Sigmoid colon (tissue), 7 donors: ENCODE measurements around the gene ZMIZ1. TPM values are rescaled to one million over a fixed set of nuclear protein-coding genes. Genes with fewer than 3 reads are reported as not detected.
A peak's percentile ranks its signal among the peaks of the same experiment; 100 is the strongest.

ENCODE experiments used
- DNase-seq: peaks from one replicate; pipeline ENCODE4 v3.0.0-alpha.2; 2019
- H3K27ac ChIP-seq, 4 donors: fragments of 200-600 bp; sonication (generic); one replicate each; pipeline ENCODE4 v1.5.1; 2016 to 2019; ENCODE audit warnings: mild to moderate bottlenecking in 1 of 4
- H3K27me3 ChIP-seq, 3 donors: fragments of 200-600 bp; sonication (generic); one replicate each; pipeline ENCODE4 v1.5.1; 2019; ENCODE audit warnings: mild to moderate bottlenecking in 1 of 3
- H3K36me3 ChIP-seq, 4 donors: fragments of 200-600 bp; sonication (generic); one replicate each; pipeline ENCODE4 v1.5.1; 2016 to 2019
- H3K4me1 ChIP-seq, 4 donors: fragments of 200-600 bp; sonication (generic); one replicate each; pipeline ENCODE4 v1.5.1; 2017 to 2019
- H3K4me3 ChIP-seq, 4 donors: fragments of 200-600 bp; sonication (generic); one replicate each; pipeline ENCODE4 v1.5.1; 2017 to 2019; ENCODE audit warnings: mild to moderate bottlenecking in 2 of 4, moderate library complexity in 1 of 4
- H3K9me3 ChIP-seq, 4 donors: fragments of 200-600 bp in 3 of 4; sonication (generic) in 3 of 4; one replicate each; pipeline versions ENCODE4 v1.5.1 to v1.6.1; 2013 to 2019
- CTCF ChIP-seq, 4 experiments: fragments of 450-650 bp in 3 of 4; fragments of 200-600 bp in 1 of 4; IDR thresholded peaks; one replicate each; pipeline ENCODE4 v1.5.1; 2016 to 2019; ENCODE audit warnings: antibody characterized with exemption in 4 of 4, mild to moderate bottlenecking in 3 of 4, moderate library complexity in 2 of 4
- EP300 ChIP-seq, 4 donors: sonication (generic); formaldehyde crosslinking; IDR thresholded peaks; one replicate each; pipeline ENCODE4 v1.6.1; 2017; ENCODE audit warnings: antibody characterized with exemption in 4 of 4
- POLR2A ChIP-seq, 2 donors: fragments of 450-650 bp; IDR thresholded peaks; one replicate each; pipeline ENCODE4 v1.6.1; 2016; ENCODE audit warnings: antibody characterized with exemption in 2 of 2, mild to moderate bottlenecking in 2 of 2, moderate library complexity in 2 of 2
- POLR2AphosphoS5 ChIP-seq, 4 donors: sonication (generic); formaldehyde crosslinking; IDR thresholded peaks; one replicate each; pipeline ENCODE4 v1.6.1; 2017; ENCODE audit warnings: antibody characterized with exemption in 4 of 4
- WGBS, 2 donors: extraction: QIAGEN DNeasy Blood & Tissue Kit; methylation state at CpG; one replicate each; pipeline ENCODE4 v1.1.7; 2013; 5-methylcytosine and 5-hydroxymethylcytosine counted together
- intact Hi-C: fragments of 100-400 bp; cut with DNase I; formaldehyde crosslinking; loops from one replicate; pipeline ENCODE4 v1.15.1; 2023
- polyA plus RNA-seq, 3 donors: library from polyadenylated mRNA; stranded (reverse); fragments of 200-250 nt; gene quantifications; one replicate each; pipeline ENCODE4 v1.2.3, GENCODE V29; 2013
- total RNA-seq, 4 donors: library from RNA; depleted of rRNA; stranded (reverse); fragments of >200 nt; gene quantifications; one replicate each; pipeline ENCODE4 v1.1.0, GENCODE V29; 2016
- donor health status: healthy with polysubstance abuse.
- donor health status: Bipolar disorder and iron deficiency.
- donor health status: healthy.

Gene ZMIZ1
- total and polyA plus RNA-seq, 7 donors, result 17.4 to 49.3 (median 31.5) TPM

- H3K27me3 ChIP-seq, result no peaks in the 10 kb centered on the region
- H3K4me3 ChIP-seq, result no peak overlapping the region
- intact Hi-C loops, result no loop called here
- 95 to 97% methylated on average over 8 of the region's 8 CpGs for WGBS, 2 donors
- H3K27ac ChIP-seq, result no peak overlapping the region
- H3K4me1 ChIP-seq, result peaks cover 0 to 24% (median 18%) of the 10 kb centered on the region in 4 donors
- no peaks in the 10 kb centered on the region for H3K9me3 ChIP-seq
- TF ChIP-seq POLR2A (IDR thresholded peaks at IDR 0.05), result no peak
- TF ChIP-seq POLR2AphosphoS5 (IDR thresholded peaks at IDR 0.05), result no peak
- TF ChIP-seq CTCF (IDR thresholded peaks at IDR 0.05), result no peak
- no peak for TF ChIP-seq EP300 (IDR thresholded peaks at IDR 0.05)
- no peak for DNase-seq
- peaks cover 57 to 100% (median 75%) of the 10 kb centered on the region in 4 donors for H3K36me3 ChIP-seq
These were observed 238.0 kb downstream of the ZMIZ1 start for GRCh38 chr10:79306644-79307220.

GRCh38 chr10:79308016-79308415, 239.2 kb downstream of the ZMIZ1 start:
- WGBS, 2 donors, result 84 to 87% methylated on average over 7 of the region's 7 CpGs
- H3K9me3 ChIP-seq, result no peaks in the 10 kb centered on the region
- H3K4me1 ChIP-seq, result peaks cover 0 to 25% (median 20%) of the 10 kb centered on the region in 4 donors

DNA sequence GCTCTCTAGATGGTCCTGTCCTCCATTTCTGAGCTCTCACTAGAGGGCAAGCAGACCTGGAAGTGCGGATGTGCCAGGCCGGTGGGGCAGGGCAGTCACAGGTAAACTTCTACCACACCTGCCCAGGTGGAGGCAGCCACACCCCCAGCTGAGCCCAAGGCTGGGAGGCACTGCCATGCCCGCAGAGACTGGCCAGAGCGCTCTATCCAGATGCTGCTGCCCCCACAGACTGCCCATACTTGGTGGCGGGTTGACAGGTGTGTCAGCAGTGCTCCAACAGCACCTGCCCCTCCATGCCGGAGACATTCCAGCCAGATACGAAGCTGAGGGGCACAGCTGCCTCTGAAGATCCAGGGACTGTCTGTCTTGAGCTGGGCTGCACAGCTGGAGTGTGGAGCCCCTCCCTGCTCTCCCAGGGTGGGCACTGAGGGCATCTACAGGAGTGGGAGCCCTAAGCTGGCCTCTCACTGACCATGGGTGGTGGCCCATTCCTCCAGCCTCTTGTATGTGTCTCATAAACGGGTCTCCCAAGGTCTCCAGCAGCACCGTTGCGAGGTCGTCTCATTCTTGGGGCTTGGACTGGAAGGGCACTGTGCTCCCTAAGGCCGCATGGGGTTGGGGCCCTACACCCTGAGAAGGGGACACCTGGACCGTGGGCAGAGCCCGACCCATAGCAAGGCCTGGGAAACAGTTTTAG, 240.4 kb downstream of the ZMIZ1 start:
- TF ChIP-seq CTCF (IDR thresholded peaks at IDR 0.05) (no peak), POLR2AphosphoS5 (IDR thresholded peaks at IDR 0.05) (no peak), POLR2A (IDR thresholded peaks at IDR 0.05) (no peak)
- Histone ChIP-seq H3K4me3 (no peak overlapping the region), H3K9me3 (no peaks in the 10 kb centered on the region), H3K36me3 (peaks cover 48 to 98% (median 77%) of the 10 kb centered on the region in 4 donors), H3K4me1 (peaks cover 0 to 25% (median 20%) of the 10 kb centered on the region in 4 donors), H3K27ac (peak overlapping the region in 3 of 4 donors; percentile 45 to 72 (median 50)), H3K27me3 (no peaks in the 10 kb centered on the region)
- intact Hi-C loops, result no loop called here
- 64 to 84% methylated on average over 14 of the region's 14 CpGs for WGBS, 2 donors
- no peak for DNase-seq

More at GRCh38 chr10:79308016-79308415, 239.2 kb downstream of the ZMIZ1 start:
- intact Hi-C loops, result no loop called here
- no peak overlapping the region for H3K4me3 ChIP-seq
- peak overlapping the region in 1 of 4 donors; percentile 0 for H3K27ac ChIP-seq
- H3K36me3 ChIP-seq, result peaks cover 56 to 98% (median 76%) of the 10 kb centered on the region in 4 donors
- DNase-seq, result no peak
- no peak for TF ChIP-seq EP300 (IDR thresholded peaks at IDR 0.05)
- TF ChIP-seq POLR2AphosphoS5 (IDR thresholded peaks at IDR 0.05), result no peak
- no peak for TF ChIP-seq POLR2A (IDR thresholded peaks at IDR 0.05)
- no peak for TF ChIP-seq CTCF (IDR thresholded peaks at IDR 0.05)
- H3K27me3 ChIP-seq, result no peaks in the 10 kb centered on the region

GRCh38 chr10:79310200-79310865, 241.6 kb downstream of the ZMIZ1 start:
- H3K9me3 ChIP-seq, result no peaks in the 10 kb centered on the region
- H3K27me3 ChIP-seq, result no peaks in the 10 kb centered on the region
- intact Hi-C loops, result no loop called here
- WGBS, 2 donors, result 91 to 93% methylated on average over 29 of the region's 29 CpGs
- TF ChIP-seq CTCF (IDR thresholded peaks at IDR 0.05) (no peak), POLR2A (IDR thresholded peaks at IDR 0.05) (no peak), POLR2AphosphoS5 (IDR thresholded peaks at IDR 0.05) (no peak), EP300 (IDR thresholded peaks at IDR 0.05) (no peak)
- H3K36me3 ChIP-seq, result peaks cover 37 to 98% (median 66%) of the 10 kb centered on the region in 4 donors
- no peak for DNase-seq
- peaks cover 0 to 25% (median 20%) of the 10 kb centered on the region in 4 donors for H3K4me1 ChIP-seq
- H3K4me3 ChIP-seq, result no peak overlapping the region
- H3K27ac ChIP-seq, result peak overlapping the region in 3 of 4 donors; percentile 45 to 72 (median 50)
